RWPE1 (cell line): ENCODE data around the gene KCNJ6.
"Not testable (repeated sequence)": the region's sequence is repeated elsewhere in the genome, so short reads cannot be mapped to it uniquely, and the experiment has no call there.

Experiments used
- CTCF ChIA-PET: fragments of 350-600 bp; sonication (Branson Sonifier 250); formaldehyde crosslinking; extraction: SDS; loops from one replicate; lab custom pipeline; 2021; lab: Yijun Ruan, JAX
- POLR2A ChIA-PET: fragments of 400-600 bp; formaldehyde crosslinking; extraction: SDS; loops from one replicate; lab custom pipeline; 2020; ENCODE audit warnings: antibody characterized with exemption; ENCODE audit not compliant: low non-redundant PET; lab: Yijun Ruan, JAX
- DNase-seq: peaks from one replicate; pipeline ENCODE4 v3.0.0; 2012; ENCODE audit warnings: low spot score
- H3K27ac ChIP-seq: fragments of 450-650 bp; 2 replicates; pipeline ENCODE4 v1.5.1; 2017
- TF ChIP-seq, protein P1 (sequence below): fragments of 450-650 bp; conservative IDR thresholded peaks from 2 replicates; pipeline ENCODE4 v1.5.1; 2017; ENCODE audit warnings: low read depth, mild to moderate bottlenecking

Gene KCNJ6

DNA sequence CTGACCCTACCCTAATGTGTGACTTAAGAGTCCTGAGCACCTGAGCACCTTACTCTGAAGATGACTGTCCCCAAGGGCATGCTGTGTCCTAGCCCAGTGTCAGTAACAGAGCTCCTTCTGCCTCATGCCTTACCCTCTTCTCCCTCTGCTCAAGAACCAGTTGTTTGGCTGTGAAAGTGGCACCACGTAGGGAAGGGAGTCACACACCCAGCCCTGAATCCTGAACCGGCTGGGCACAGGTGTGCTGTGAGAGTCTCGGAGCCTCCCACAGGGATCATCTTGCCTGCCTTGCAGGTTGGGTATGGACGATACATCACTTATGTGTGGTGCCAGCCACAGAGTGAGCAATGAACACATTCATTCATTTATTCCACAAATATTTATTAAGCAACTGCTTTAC lies 329.1 kb downstream of the KCNJ6 start:
- ChIA-PET POLR2A (no interaction called here), CTCF (no interaction called here)
- no peak for DNase-seq
- TF ChIP-seq, protein P1, sequence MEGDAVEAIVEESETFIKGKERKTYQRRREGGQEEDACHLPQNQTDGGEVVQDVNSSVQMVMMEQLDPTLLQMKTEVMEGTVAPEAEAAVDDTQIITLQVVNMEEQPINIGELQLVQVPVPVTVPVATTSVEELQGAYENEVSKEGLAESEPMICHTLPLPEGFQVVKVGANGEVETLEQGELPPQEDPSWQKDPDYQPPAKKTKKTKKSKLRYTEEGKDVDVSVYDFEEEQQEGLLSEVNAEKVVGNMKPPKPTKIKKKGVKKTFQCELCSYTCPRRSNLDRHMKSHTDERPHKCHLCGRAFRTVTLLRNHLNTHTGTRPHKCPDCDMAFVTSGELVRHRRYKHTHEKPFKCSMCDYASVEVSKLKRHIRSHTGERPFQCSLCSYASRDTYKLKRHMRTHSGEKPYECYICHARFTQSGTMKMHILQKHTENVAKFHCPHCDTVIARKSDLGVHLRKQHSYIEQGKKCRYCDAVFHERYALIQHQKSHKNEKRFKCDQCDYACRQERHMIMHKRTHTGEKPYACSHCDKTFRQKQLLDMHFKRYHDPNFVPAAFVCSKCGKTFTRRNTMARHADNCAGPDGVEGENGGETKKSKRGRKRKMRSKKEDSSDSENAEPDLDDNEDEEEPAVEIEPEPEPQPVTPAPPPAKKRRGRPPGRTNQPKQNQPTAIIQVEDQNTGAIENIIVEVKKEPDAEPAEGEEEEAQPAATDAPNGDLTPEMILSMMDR, result no peak
- H3K27ac ChIP-seq, result no peak overlapping the region

- POLR2A ChIA-PET, result no interaction called here
- CTCF ChIA-PET, result interaction anchor here (0.6 to 1.0 kb wide), 2 partner anchors 96 to 362 kb away, joined by 3 read pairs; no protein-coding TSS in a partner anchor
- TF ChIP-seq, protein P1, result peak; percentile 43
Measured at GRCh38 chr21:37582590-37582989, 333.7 kb downstream of the KCNJ6 start.

GRCh38 chr21:37580666-37581065 lies 335.6 kb downstream of the KCNJ6 start:
- ChIA-PET CTCF (no interaction called here), POLR2A (no interaction called here)
- TF ChIP-seq, protein P1, result no peak
- no peak overlapping the region for H3K27ac ChIP-seq
- no peak for DNase-seq

More at GRCh38 chr21:37582590-37582989, 333.7 kb downstream of the KCNJ6 start:
- no peak overlapping the region for H3K27ac ChIP-seq
- peak; percentile 34 for DNase-seq

GRCh38 chr21:37579356-37579755 lies 336.9 kb downstream of the KCNJ6 start:
- no peak overlapping the region for H3K27ac ChIP-seq
- TF ChIP-seq, protein P1, result no peak
- DNase-seq, result no peak
- CTCF ChIA-PET, result no interaction called here
- POLR2A ChIA-PET, result no interaction called here

DNA sequence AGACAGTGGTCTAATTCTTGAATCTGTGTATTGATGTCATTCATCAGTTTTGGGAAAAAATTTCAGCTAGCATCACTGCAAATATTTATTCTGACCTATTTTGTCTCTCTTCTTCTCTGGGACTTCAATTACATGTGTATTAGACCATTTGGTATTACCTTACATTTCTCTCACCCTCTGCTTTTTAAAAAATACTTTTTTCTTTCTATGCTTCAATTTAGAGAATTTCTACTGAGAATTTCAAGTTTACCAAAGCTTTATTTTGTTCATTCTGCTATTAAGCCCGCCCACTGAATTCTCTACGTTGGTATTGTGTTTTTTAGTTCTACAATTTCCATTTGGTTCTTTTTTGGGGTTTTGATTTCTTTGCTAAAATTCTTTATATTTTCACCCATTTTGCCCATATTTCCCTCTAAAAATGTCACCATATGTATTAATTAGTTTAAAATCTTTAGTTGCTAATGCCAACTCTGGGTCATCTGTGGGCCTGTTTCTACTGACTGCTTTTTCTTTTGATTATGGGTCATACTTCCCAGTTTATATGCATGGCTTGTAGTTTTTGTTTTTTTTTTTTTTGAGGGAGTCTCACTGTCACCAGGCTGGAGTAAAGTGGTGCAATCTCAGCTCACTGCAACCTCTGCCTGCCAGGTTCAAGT lies 337.7 kb downstream of the KCNJ6 start:
- ChIA-PET POLR2A (no interaction called here), CTCF (no interaction called here)
- no peak for DNase-seq
- TF ChIP-seq, protein P1, result no peak
- H3K27ac ChIP-seq, result no peak overlapping the region

DNA sequence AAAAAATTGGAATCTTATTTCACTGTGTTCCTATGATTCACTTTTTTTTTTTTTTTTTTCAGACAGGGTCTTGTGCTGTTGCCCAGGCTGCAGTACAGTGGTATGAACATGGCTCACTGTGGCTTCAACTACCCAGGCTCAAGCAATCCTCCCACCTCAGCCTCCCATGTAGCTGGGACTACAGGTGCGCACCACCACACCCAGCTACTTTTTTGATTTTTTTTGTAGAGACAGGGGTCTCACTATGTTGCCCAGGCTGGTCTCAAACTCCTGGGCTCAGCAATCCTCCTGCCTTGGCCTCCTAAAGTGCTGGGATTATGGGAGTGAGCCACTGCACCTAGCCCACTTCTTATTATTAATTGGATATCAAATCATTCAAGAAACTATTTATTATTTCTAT lies 339.3 kb downstream of the KCNJ6 start:
- POLR2A ChIA-PET, DNase-seq, H3K27ac ChIP-seq: not testable (repeated sequence)
- CTCF ChIA-PET, result interaction anchor here (0.6 kb wide), 1 partner anchor 1070 kb away, joined by 4 read pairs; no protein-coding TSS in a partner anchor

- CTCF ChIA-PET, result no interaction called here
- H3K27ac ChIP-seq, result no peak overlapping the region
- DNase-seq, result no peak
- TF ChIP-seq, protein P1, result no peak
- POLR2A ChIA-PET, result no interaction called here
Measured at GRCh38 chr21:37575580-37575979, 340.7 kb downstream of the KCNJ6 start.
